ENCODE results near the gene NRIP1.

NRIP1 gene

GRCh38 chr21:15063814-15064575 is 805 bp downstream of the NRIP1 start:
- DNase-seq: peak in 1 of 2 donors; percentile 18

- peak; percentile 7 to 10 for DNase-seq
Observed at GRCh38 chr21:15063081-15063813, 1.6 kb downstream of the NRIP1 start.

GRCh38 chr21:15062606-15062965 is 2.2 kb downstream of the NRIP1 start:
- no peak for DNase-seq

GRCh38 chr21:15061747-15062605 is 2.8 kb downstream of the NRIP1 start:
- DNase-seq: no peak

- DNase-seq: no peak
Observed at GRCh38 chr21:15061279-15061678, 3.5 kb downstream of the NRIP1 start.

- no peak for DNase-seq
Observed at GRCh38 chr21:15060543-15061175, 4.1 kb downstream of the NRIP1 start.

- no peak for DNase-seq
Observed at GRCh38 chr21:15059397-15059796, 5.4 kb downstream of the NRIP1 start.

- DNase-seq: no peak
Observed at GRCh38 chr21:15058854-15059263, 5.9 kb downstream of the NRIP1 start.

GRCh38 chr21:15057285-15057684 is 7.5 kb downstream of the NRIP1 start:
- peak in 1 of 2 donors; percentile 7 for DNase-seq

- DNase-seq: no peak
Observed at GRCh38 chr21:15054606-15055239, 10.1 kb downstream of the NRIP1 start.

- no peak for DNase-seq
Observed at GRCh38 chr21:15054089-15054488, 10.7 kb downstream of the NRIP1 start.

- DNase-seq: no peak
Observed at GRCh38 chr21:15053500-15053899, 11.3 kb downstream of the NRIP1 start.

GRCh38 chr21:15052459-15052763 is 12.4 kb downstream of the NRIP1 start:
- no peak for DNase-seq

- no peak for DNase-seq
Observed at GRCh38 chr21:15051644-15052458, 12.9 kb downstream of the NRIP1 start.

- no peak for DNase-seq
Observed at GRCh38 chr21:15050568-15051377, 14.0 kb downstream of the NRIP1 start.

- DNase-seq: no peak
Observed at GRCh38 chr21:15045017-15045416, 19.8 kb downstream of the NRIP1 start.

GRCh38 chr21:15042531-15042930 is 22.3 kb downstream of the NRIP1 start:
- DNase-seq: no peak

GRCh38 chr21:15039607-15040299 is 25.0 kb downstream of the NRIP1 start:
- DNase-seq: no peak

- DNase-seq: no peak
Observed at GRCh38 chr21:15037900-15038293, 26.9 kb downstream of the NRIP1 start.

Measured in stimulated activated CD4-positive, alpha-beta T cell treated with anti-CD3 and anti-CD28 coated beads, Interleukin-2, amount 100 ng/mL, for 48 hours (primary cell).